ENCODE measurements around the gene PDK4. TPM values are rescaled to one million over a fixed set of nuclear protein-coding genes. Genes with fewer than 3 reads are reported as not detected.

The PDK4 gene
- total and polyA plus RNA-seq, 8 donors, result 20.0 to 56.6 (median 32.1) TPM

DNA sequence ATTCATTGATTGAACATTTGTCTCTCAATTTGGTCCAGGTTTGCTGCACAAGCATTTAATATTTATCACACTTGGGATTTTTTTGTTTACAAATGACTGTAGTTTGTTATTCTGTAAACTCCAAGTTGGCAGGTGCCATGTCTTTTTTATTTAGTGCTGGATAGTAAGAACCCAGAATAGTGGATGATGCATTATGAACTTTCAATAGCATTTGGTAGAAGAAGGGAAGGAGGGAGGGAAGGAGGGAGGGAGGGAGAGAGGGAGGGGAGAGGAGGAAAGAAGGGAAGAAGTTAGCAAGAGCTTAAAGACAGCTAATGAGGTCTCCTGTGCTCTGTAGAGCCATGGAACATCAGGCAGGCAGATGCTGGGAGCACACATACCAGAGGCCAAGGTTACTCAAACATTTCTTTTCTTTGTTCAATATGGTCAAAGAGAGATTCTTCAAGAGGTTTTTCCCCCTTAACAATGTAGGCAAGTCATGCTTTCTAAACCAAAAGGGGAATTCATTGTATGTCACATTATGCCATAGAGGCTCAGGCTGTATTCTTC is 25.8 kb upstream of the PDK4 start:
- Histone ChIP-seq H3K27me3 (no peaks in the 10 kb centered on the region), H3K9me3 (no peaks in the 10 kb centered on the region), H3K4me1 (peaks cover 0 to 7% of the 10 kb centered on the region in 2 donors), H3K27ac (no peak overlapping the region), H3K4me3 (no peak overlapping the region), H3K36me3 (no peaks in the 10 kb centered on the region)
- TF ChIP-seq, protein P1, sequence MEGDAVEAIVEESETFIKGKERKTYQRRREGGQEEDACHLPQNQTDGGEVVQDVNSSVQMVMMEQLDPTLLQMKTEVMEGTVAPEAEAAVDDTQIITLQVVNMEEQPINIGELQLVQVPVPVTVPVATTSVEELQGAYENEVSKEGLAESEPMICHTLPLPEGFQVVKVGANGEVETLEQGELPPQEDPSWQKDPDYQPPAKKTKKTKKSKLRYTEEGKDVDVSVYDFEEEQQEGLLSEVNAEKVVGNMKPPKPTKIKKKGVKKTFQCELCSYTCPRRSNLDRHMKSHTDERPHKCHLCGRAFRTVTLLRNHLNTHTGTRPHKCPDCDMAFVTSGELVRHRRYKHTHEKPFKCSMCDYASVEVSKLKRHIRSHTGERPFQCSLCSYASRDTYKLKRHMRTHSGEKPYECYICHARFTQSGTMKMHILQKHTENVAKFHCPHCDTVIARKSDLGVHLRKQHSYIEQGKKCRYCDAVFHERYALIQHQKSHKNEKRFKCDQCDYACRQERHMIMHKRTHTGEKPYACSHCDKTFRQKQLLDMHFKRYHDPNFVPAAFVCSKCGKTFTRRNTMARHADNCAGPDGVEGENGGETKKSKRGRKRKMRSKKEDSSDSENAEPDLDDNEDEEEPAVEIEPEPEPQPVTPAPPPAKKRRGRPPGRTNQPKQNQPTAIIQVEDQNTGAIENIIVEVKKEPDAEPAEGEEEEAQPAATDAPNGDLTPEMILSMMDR (IDR thresholded peaks at IDR 0.05), result no peak
- intact Hi-C loops (cut with DNase I), result no loop called here
- DNase-seq (no peak), ATAC-seq (no peak)

DNA sequence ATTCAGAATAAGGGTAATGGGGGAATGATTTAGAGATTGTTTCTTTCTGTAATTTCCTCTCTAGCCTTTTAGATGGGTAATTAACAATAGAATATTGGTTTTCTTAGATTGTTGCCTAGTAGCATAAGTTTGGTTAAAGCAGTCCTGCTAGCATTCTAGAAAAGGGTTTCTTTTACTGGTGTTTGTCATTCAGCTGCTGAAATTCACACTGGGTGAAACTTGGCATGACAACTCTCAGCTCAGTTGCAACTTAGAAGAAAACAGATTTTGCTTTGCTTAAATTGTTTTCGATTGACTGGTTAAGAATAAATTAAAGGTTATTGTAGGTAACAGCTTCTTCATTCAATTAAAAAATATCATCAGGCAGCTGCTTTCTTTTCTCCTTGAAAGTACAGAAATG is 25.1 kb upstream of the PDK4 start:
- no peak for ATAC-seq

DNA sequence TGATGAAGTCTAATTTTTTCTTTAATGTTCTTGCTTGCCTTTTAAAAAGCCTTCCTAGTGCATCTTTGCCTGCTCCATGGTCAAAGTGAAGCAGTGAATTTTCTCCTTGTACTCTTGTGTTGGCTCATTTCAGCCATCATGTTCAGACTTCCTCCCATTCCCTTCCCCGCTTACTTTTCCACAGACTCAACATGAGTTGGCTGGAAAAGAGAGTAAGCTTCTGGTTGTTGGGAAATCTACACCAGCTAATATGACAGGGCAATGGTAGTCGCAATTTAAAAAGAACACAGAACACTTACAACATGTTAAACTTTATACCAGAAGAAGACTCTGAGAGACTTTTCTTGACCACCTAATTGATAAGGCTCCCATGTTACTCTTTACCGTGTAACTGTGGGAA is 24.3 kb upstream of the PDK4 start:
- Histone ChIP-seq H3K27me3 (no peaks in the 10 kb centered on the region), H3K36me3 (no peaks in the 10 kb centered on the region), H3K27ac (no peak overlapping the region), H3K4me1 (peaks cover 0 to 7% of the 10 kb centered on the region in 2 donors), H3K9me3 (no peaks in the 10 kb centered on the region), H3K4me3 (no peak overlapping the region)
- TF ChIP-seq, protein P1 (IDR thresholded peaks at IDR 0.05), result no peak
- intact Hi-C loops (cut with DNase I), result no loop called here
- no peak for DNase-seq
- no peak for ATAC-seq

More for the DNA sequence above, 25.1 kb upstream of the PDK4 start:
- no peak overlapping the region for H3K4me3 ChIP-seq
- H3K27ac ChIP-seq, result no peak overlapping the region
- intact Hi-C loops (cut with DNase I), result no loop called here
- no peaks in the 10 kb centered on the region for H3K36me3 ChIP-seq
- no peak for DNase-seq
- H3K4me1 ChIP-seq, result peaks cover 0 to 7% of the 10 kb centered on the region in 2 donors
- TF ChIP-seq, protein P1 (IDR thresholded peaks at IDR 0.05), result no peak
- H3K9me3 ChIP-seq, result no peaks in the 10 kb centered on the region
- H3K27me3 ChIP-seq, result no peaks in the 10 kb centered on the region

DNA sequence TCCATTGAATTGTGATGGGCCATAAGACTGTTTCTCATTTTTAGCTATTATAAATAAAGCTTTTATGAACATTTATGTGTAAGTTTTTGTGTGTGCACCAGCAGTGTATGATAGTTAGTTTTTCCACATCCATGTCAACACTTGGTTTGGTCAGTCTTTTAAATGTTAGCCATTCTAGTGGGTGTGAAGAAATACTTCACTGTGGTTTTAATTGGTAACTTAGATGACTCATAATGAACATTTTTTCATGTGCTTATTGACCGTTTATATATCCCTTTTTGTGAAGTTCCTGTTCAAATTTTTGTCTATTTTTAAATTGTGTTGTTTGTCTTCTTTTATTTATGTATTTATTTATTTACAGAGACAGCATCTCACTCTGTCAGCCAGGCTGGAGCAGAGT is 23.6 kb upstream of the PDK4 start:
- no peak for ATAC-seq
- Histone ChIP-seq H3K27me3 (no peaks in the 10 kb centered on the region), H3K27ac (no peak overlapping the region), H3K9me3 (no peaks in the 10 kb centered on the region), H3K4me3 (no peak overlapping the region), H3K36me3 (no peaks in the 10 kb centered on the region), H3K4me1 (peaks cover 0 to 7% of the 10 kb centered on the region in 2 donors)
- no peak for DNase-seq
- intact Hi-C loops (cut with DNase I), result no loop called here
- TF ChIP-seq, protein P1 (IDR thresholded peaks at IDR 0.05), result no peak

DNA sequence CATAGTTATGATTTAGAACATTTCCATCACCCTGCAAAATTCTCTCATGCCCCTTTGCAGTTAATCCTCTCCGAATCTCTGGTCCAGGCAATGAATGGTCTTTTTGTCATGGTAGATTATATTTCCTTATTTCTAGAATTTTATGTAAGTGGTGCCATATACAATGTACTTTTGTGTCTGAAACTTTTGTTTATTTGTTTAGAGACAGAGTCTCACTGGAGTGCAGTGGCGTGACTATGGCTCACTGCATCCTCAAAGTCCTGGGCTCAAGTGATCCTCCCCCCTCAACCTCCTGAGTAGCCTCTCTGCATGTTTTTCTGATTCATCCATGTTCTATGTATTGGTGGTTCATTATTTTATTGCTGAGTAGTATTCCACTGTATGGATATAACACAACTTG is 23.2 kb upstream of the PDK4 start:
- DNase-seq, result no peak
- TF ChIP-seq, protein P1 (IDR thresholded peaks at IDR 0.05), result no peak
- Histone ChIP-seq H3K27me3 (no peaks in the 10 kb centered on the region), H3K4me1 (peaks cover 0 to 7% of the 10 kb centered on the region in 2 donors), H3K36me3 (no peaks in the 10 kb centered on the region), H3K27ac (no peak overlapping the region), H3K9me3 (peaks cover 0 to 2% of the 10 kb centered on the region in 2 donors), H3K4me3 (no peak overlapping the region)
- intact Hi-C loops (cut with DNase I), result no loop called here
- ATAC-seq, result no peak

Measured in left lung (tissue), 10 donors.